Measurements from ENCODE around the gene GREB1.

GREB1 gene

DNA sequence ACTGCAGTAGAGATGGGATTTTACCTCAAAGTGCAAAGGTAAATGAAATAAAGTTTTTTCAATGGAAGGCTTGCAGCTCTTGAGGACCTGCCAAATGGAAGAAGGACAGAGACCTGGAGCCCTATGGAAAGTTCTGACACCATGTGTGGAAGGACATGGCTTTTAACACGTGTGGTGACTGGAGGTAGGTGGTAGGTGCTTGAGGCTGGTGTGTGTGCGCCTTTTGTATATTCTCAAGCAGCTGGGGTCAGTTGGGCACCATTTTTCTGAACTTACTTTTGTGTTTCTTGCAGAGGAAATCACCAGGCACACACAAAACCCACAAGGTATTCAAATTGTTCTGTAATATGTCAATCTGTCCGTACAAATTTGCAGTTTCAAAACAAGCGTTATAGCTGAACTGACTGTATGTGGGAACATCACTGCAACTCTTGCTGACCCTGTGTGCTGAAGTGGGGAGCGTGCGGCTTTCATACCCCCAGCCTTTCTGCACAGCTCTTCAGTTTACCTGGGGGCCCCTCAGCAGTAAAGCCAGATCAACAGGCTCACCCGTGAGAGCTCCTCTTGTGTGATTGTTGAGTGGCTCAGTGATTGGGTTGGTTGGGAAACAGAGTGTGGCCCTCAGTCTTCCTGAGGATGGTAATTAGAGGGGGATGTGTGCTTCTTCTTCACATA is 363 bp downstream of the GREB1 start:
- TF ChIP-seq FOXA1 (IDR thresholded peaks at IDR 0.05) (no peak), HDGF (IDR thresholded peaks at IDR 0.05; ENCODE audit: borderline replicate concordance) (no peak), FOXM1 (IDR thresholded peaks at IDR 0.05; ENCODE audit: borderline replicate concordance) (no peak), SUZ12 (IDR thresholded peaks at IDR 0.05) (no peak), SP1 (IDR thresholded peaks at IDR 0.05) (no peak), ELF4 (IDR thresholded peaks at IDR 0.05) (no peak), CTBP1 (IDR thresholded peaks at IDR 0.05; ENCODE audit: borderline replicate concordance) (no peak), ARNT (IDR thresholded peaks at IDR 0.05) (no peak), TARDBP (IDR thresholded peaks at IDR 0.05) (no peak), L3MBTL2 (conservative IDR thresholded peaks at IDR 0.05) (no peak), FOXK2 (IDR thresholded peaks at IDR 0.05) (no peak), NFRKB (IDR thresholded peaks at IDR 0.05) (no peak), BHLHE40 (IDR thresholded peaks at IDR 0.05; ENCODE audit: borderline replicate concordance) (no peak), LEF1 (IDR thresholded peaks at IDR 0.05; ENCODE audit: borderline replicate concordance) (no peak), ZNF384 (IDR thresholded peaks at IDR 0.05) (no peak)
- TF ChIP-seq, protein P1, sequence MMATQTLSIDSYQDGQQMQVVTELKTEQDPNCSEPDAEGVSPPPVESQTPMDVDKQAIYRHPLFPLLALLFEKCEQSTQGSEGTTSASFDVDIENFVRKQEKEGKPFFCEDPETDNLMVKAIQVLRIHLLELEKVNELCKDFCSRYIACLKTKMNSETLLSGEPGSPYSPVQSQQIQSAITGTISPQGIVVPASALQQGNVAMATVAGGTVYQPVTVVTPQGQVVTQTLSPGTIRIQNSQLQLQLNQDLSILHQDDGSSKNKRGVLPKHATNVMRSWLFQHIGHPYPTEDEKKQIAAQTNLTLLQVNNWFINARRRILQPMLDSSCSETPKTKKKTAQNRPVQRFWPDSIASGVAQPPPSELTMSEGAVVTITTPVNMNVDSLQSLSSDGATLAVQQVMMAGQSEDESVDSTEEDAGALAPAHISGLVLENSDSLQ (IDR thresholded peaks at IDR 0.05), result no peak
- ChIA-PET CTCF (interaction anchor here (1.1 kb wide), 2 partner anchors 11 to 16 kb away, joined by 3 read pairs; no protein-coding TSS in a partner anchor), POLR2A (no interaction called here)

DNA sequence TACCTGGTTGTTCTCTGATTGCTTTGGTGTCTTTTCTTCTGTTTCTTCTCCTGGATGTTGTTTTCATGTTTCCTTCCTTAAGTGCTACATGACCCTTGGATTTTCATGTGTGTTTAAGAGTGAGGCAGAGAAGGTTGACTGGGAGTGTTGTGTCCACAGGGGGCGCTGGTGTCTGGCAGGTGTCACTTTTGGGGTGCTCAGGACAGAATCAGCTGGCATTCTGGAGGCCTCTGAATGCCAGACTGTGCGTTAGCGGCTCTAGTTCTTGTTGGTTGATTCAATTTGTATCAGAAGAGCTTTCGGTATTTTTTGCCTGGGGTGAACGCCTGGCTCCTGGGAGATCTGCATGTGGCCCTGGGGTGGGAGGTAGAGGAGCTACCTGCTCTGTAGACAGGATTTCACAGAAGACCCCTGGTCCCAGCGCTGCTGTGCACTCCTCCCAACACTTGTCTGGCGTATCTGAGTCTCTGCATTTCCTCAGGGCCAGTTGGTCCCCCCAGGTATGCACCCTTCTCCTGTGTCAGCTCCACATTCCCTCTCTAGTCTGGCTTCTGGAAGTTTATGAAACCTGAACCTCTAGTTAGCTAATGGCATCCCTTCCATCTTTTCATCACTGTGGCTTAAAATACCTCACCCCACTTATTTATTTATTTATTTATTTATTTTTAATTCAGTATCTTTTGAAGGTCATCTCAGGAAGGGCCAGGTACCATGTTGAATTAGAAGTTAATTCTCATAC is 1.1 kb downstream of the GREB1 start:
- no peak for DNase-seq (ENCODE audit: extremely low spot score)
- ChIA-PET POLR2A (no interaction called here), CTCF (interaction anchor here (1.1 kb wide), 1 partner anchor 12 kb away, joined by 3 read pairs; no protein-coding TSS in a partner anchor)
- TF ChIP-seq LEF1 (IDR thresholded peaks at IDR 0.05; ENCODE audit: borderline replicate concordance), result no peak
- TF ChIP-seq HDGF (IDR thresholded peaks at IDR 0.05; ENCODE audit: borderline replicate concordance), result no peak
- TF ChIP-seq ARNT (IDR thresholded peaks at IDR 0.05), result no peak
- no peak for TF ChIP-seq CTBP1 (IDR thresholded peaks at IDR 0.05; ENCODE audit: borderline replicate concordance)
- TF ChIP-seq FOXA1 (IDR thresholded peaks at IDR 0.05), result no peak
- no peak for TF ChIP-seq TARDBP (IDR thresholded peaks at IDR 0.05)
- no peak for TF ChIP-seq ZNF384 (IDR thresholded peaks at IDR 0.05)
- no peak for TF ChIP-seq FOXM1 (IDR thresholded peaks at IDR 0.05; ENCODE audit: borderline replicate concordance)
- TF ChIP-seq, protein P1 (IDR thresholded peaks at IDR 0.05), result no peak
- no peak for TF ChIP-seq SUZ12 (IDR thresholded peaks at IDR 0.05)
- no peak for TF ChIP-seq BHLHE40 (IDR thresholded peaks at IDR 0.05; ENCODE audit: borderline replicate concordance)
- no peak for TF ChIP-seq SP1 (IDR thresholded peaks at IDR 0.05)
- no peak for TF ChIP-seq L3MBTL2 (conservative IDR thresholded peaks at IDR 0.05)
- TF ChIP-seq FOXK2 (IDR thresholded peaks at IDR 0.05), result no peak
- no peak for TF ChIP-seq ELF4 (IDR thresholded peaks at IDR 0.05)
- TF ChIP-seq NFRKB (IDR thresholded peaks at IDR 0.05), result no peak

More for the DNA sequence above, 363 bp downstream of the GREB1 start:
- no peak for DNase-seq (ENCODE audit: extremely low spot score)

DNA sequence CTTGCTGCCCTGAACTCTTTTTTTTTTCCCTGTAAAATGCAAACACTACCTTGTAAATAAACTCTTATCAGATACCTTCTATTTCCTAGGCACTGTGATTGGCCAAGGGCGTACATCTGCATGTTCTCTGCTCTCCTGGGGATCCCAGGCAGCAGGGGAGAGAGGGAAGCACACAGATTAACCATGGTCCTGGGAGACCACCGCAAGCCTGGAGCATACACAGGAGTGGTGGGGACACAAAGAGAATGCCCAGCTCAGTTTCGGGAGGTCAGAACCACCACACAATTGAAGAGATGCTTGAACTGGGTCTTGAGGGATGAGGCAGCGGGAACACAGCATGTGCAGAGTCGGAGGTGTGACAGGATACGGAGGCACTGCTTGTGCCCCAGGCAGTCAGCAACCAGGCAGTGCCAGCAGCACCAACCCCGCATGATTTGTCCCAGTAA is 2.1 kb downstream of the GREB1 start:
- ChIA-PET POLR2A (no interaction called here), CTCF (interaction anchor here (0.5 kb wide), 1 partner anchor 9 kb away, joined by 3 read pairs; no protein-coding TSS in a partner anchor)
- TF ChIP-seq LEF1 (IDR thresholded peaks at IDR 0.05; ENCODE audit: borderline replicate concordance), result no peak
- no peak for TF ChIP-seq L3MBTL2 (conservative IDR thresholded peaks at IDR 0.05)
- no peak for TF ChIP-seq SUZ12 (IDR thresholded peaks at IDR 0.05)
- no peak for TF ChIP-seq BHLHE40 (IDR thresholded peaks at IDR 0.05; ENCODE audit: borderline replicate concordance)
- TF ChIP-seq CTBP1 (IDR thresholded peaks at IDR 0.05; ENCODE audit: borderline replicate concordance), result no peak
- TF ChIP-seq FOXA1 (IDR thresholded peaks at IDR 0.05), result no peak
- TF ChIP-seq SP1 (IDR thresholded peaks at IDR 0.05), result no peak
- no peak for TF ChIP-seq ARNT (IDR thresholded peaks at IDR 0.05)
- TF ChIP-seq FOXM1 (IDR thresholded peaks at IDR 0.05; ENCODE audit: borderline replicate concordance), result no peak
- no peak for TF ChIP-seq FOXK2 (IDR thresholded peaks at IDR 0.05)
- TF ChIP-seq HDGF (IDR thresholded peaks at IDR 0.05; ENCODE audit: borderline replicate concordance), result no peak
- TF ChIP-seq ELF4 (IDR thresholded peaks at IDR 0.05), result no peak
- no peak for TF ChIP-seq TARDBP (IDR thresholded peaks at IDR 0.05)
- no peak for TF ChIP-seq NFRKB (IDR thresholded peaks at IDR 0.05)
- TF ChIP-seq ZNF384 (IDR thresholded peaks at IDR 0.05), result no peak
- no peak for DNase-seq (ENCODE audit: extremely low spot score)

DNA sequence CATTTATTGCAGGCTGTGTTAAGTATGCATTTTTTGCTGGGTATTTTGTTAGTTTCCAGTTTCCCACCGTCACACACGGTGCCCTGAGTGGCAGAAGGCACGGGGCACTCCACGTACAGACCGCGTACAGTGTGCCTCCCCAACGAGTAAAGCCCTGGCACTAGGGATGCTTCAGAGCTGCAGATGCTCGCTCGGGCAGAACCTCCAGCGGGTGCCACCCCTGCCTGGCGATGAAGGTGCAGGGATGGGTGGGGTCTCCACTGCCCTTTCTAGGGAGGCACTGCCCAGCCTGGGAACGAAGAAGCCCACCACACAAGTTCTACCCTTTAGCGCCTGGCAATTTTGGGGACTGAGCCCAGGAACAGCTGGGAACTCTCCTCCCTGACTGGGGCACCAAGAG is 4.1 kb downstream of the GREB1 start:
- TF ChIP-seq SP1 (IDR thresholded peaks at IDR 0.05), result no peak
- no peak for DNase-seq (ENCODE audit: extremely low spot score)
- ChIA-PET POLR2A (no interaction called here), CTCF (no interaction called here)

DNA sequence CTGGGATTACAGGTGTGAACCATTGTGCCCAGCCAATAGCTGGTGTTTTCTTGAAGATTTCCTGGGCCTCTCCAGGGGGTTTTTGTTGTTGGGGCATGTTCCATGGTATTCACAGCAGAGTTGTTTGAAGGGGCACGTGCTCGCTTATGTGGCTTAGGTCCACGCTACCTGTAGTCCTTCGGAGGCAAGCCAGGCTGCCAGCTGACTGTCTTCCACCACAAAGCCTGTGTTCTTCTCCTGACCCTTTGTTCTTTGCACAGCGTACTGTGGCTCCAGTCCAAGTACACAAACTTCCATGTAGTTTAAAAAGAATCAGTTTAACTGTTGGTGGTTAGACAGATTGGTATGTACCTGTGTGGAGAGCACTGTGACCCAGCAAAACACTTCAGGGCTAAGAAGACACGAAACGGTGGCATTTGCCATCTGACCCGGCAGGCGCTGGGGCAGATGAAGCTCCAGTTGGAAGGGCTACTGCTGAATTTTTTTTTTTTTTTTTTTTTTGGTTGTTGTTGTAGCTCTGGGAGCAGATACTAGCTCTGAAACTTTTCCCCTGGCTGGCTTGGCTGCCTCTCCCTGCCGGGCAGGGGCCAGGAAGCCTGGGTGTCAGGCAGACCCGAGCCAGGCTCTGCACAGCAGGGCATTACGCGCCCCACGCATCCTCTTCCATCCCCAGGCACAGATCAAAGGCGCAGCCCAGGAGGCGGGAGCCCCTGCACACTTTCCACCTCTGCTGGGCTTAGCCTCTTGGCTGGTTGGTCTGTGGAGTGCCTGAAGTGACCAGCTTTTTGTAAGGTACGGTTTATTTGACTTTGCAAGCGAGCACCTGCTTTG is 5.7 kb downstream of the GREB1 start:
- ChIA-PET POLR2A (no interaction called here), CTCF (no interaction called here)
- TF ChIP-seq FOXK2 (IDR thresholded peaks at IDR 0.05), result no peak
- no peak for TF ChIP-seq FOXA1 (IDR thresholded peaks at IDR 0.05)
- TF ChIP-seq TARDBP (IDR thresholded peaks at IDR 0.05), result no peak
- no peak for TF ChIP-seq LEF1 (IDR thresholded peaks at IDR 0.05; ENCODE audit: borderline replicate concordance)
- no peak for DNase-seq (ENCODE audit: extremely low spot score)

Data from HEK293T (cell line).